ENCODE measurements around the gene SLC12A4.

GRCh38 chr16:67936880-67937605, 31.4 kb downstream of the SLC12A4 start:
- no peak for TF ChIP-seq POLR2A (IDR thresholded peaks at IDR 0.05)
- TF ChIP-seq CTCF (IDR thresholded peaks at IDR 0.05): no peak
- TF ChIP-seq POLR2AphosphoS5 (IDR thresholded peaks at IDR 0.05): no peak
